Natural killer cell (primary cell): ENCODE data around the gene ZNF419. TPM values are rescaled to one million over a fixed set of nuclear protein-coding genes. Genes with fewer than 3 reads are reported as not detected.
"Not testable (repeated sequence)": the region's sequence is repeated elsewhere in the genome, so short reads cannot be mapped to it uniquely, and the experiment has no call there.

Experiments used
- ATAC-seq, 3 donors: fragments of 150-1000 bp in 2 of 3; fragments of 200-7000 bp in 1 of 3; cut with Tn5 transposase; 1 replicate in 1 of 3; 2 replicates in 2 of 3; pipeline ENCODE4 v1.10.0; 2021; ENCODE audit warnings: mild to moderate bottlenecking in 2 of 3, moderate library complexity in 2 of 3
- DNase-seq, 2 donors: peaks; one replicate each; pipeline versions ENCODE4 v3.0.0 to v3.0.0-alpha.2; 2013 to 2021; ENCODE audit warnings: mixed read lengths in 1 of 2
- H3K27ac ChIP-seq: one replicate; pipeline ENCODE4 v1.5.1; 2013; ENCODE audit warnings: mild to moderate bottlenecking, low read length
- H3K27me3 ChIP-seq: one replicate; pipeline ENCODE4 v1.6.1; 2013; ENCODE audit warnings: low read length; ENCODE audit not compliant: control insufficient read depth, insufficient read depth
- H3K36me3 ChIP-seq: one replicate; pipeline ENCODE4 v1.6.1; 2013; ENCODE audit warnings: low read length; ENCODE audit not compliant: control insufficient read depth, insufficient read depth
- H3K4me1 ChIP-seq: one replicate; pipeline ENCODE4 v1.6.1; 2013; ENCODE audit warnings: low read length; ENCODE audit not compliant: control insufficient read depth, insufficient read depth
- H3K4me3 ChIP-seq: one replicate; pipeline ENCODE4 v1.5.1; 2013; ENCODE audit warnings: low read length
- H3K9me3 ChIP-seq: one replicate; pipeline ENCODE4 v1.6.1; 2013; ENCODE audit warnings: low read length; ENCODE audit not compliant: control insufficient read depth, insufficient read depth
- H3K27ac Mint-ChIP-seq, 2 donors: one replicate each; pipeline ENCODE4 v1.8.0; 2022; ENCODE audit warnings: mild to moderate bottlenecking in 2 of 2, mixed read lengths in 2 of 2, moderate library complexity in 1 of 2
- H3K27me3 Mint-ChIP-seq, 2 donors: one replicate each; pipeline ENCODE4 v1.8.0; 2022; ENCODE audit warnings: low read depth in 2 of 2, mixed read lengths in 2 of 2
- H3K36me3 Mint-ChIP-seq: one replicate; pipeline ENCODE4 v1.8.0; 2022; ENCODE audit warnings: mixed read lengths
- H3K4me1 Mint-ChIP-seq, 2 donors: one replicate each; pipeline ENCODE4 v1.8.0; 2022; ENCODE audit warnings: mixed read lengths in 2 of 2
- H3K4me3 Mint-ChIP-seq: one replicate; pipeline ENCODE4 v1.8.0; 2022; ENCODE audit warnings: mild to moderate bottlenecking, moderate library complexity, mixed read lengths
- H3K9me3 Mint-ChIP-seq, 2 donors: one replicate each; pipeline ENCODE4 v1.8.0; 2022; ENCODE audit warnings: mixed read lengths in 2 of 2
- CTCF ChIP-seq: fragments of 200-600 bp; IDR thresholded peaks from one replicate; pipeline ENCODE4 v1.8.0; 2022; ENCODE audit warnings: antibody characterized with exemption
- WGBS: methylation state at CpG from one replicate; pipeline ENCODE4 v1.1.7; 2013; ENCODE audit warnings: missing lambda C conversion rate; ENCODE audit not compliant: insufficient coverage; 5-methylcytosine and 5-hydroxymethylcytosine counted together
- intact Hi-C: fragments of 100-400 bp; cut with micrococcal nuclease; formaldehyde crosslinking; loops from one replicate; pipeline ENCODE4 v1.14.2; 2022
- total RNA-seq, 4 donors: library from RNA; stranded (reverse); fragments of 120-200 nt in 1 of 4; gene quantifications; one replicate each; pipeline versions ENCODE4 v1.2.3 to v1.2.4, GENCODE V29; 2013 to 2022

ZNF419 gene
- total RNA-seq, 3 donors from 2014 or later (not counting 1 experiment from before 2014, with no cell fraction given), result 5.9 to 11.3 (median 8.5) TPM

GRCh38 chr19:57511484-57511883, 23.9 kb downstream of the ZNF419 start:
- Mint-ChIP-seq H3K36me3 (peaks cover 72% of the 10 kb centered on the region), H3K4me1 (no peaks in the 10 kb centered on the region), H3K27ac (no peak overlapping the region), H3K4me3 (no peak overlapping the region), H3K27me3 (no peaks in the 10 kb centered on the region), H3K9me3 (peaks cover 14 to 37% of the 10 kb centered on the region in 2 donors)
- Histone ChIP-seq H3K9me3 (peaks cover 41% of the 10 kb centered on the region), H3K4me1 (no peaks in the 10 kb centered on the region), H3K27me3 (no peaks in the 10 kb centered on the region), H3K4me3 (no peak overlapping the region), H3K27ac (no peak overlapping the region), H3K36me3 (peaks cover 22% of the 10 kb centered on the region)
- no peak for DNase-seq
- intact Hi-C loops, result no loop called here
- TF ChIP-seq CTCF, result no peak
- ATAC-seq, result no peak

GRCh38 chr19:57512845-57513244, 25.3 kb downstream of the ZNF419 start:
- no peak overlapping the region for H3K4me3 ChIP-seq
- Mint-ChIP-seq H3K4me1 (no peaks in the 10 kb centered on the region), H3K4me3 (no peak overlapping the region), H3K36me3 (peaks cover 64% of the 10 kb centered on the region), H3K27ac (no peak overlapping the region), H3K27me3 (no peaks in the 10 kb centered on the region), H3K9me3 (peaks cover 14 to 37% of the 10 kb centered on the region in 2 donors)
- H3K36me3 ChIP-seq, result peaks cover 14% of the 10 kb centered on the region
- no peak overlapping the region for H3K27ac ChIP-seq
- DNase-seq, result no peak
- intact Hi-C loops, result no loop called here
- no peak for TF ChIP-seq CTCF
- H3K27me3 ChIP-seq, result no peaks in the 10 kb centered on the region
- H3K9me3 ChIP-seq, result peaks cover 31% of the 10 kb centered on the region
- 97% methylated on average over 6 of the region's 6 CpGs for WGBS
- no peaks in the 10 kb centered on the region for H3K4me1 ChIP-seq
- no peak for ATAC-seq

GRCh38 chr19:57515255-57515654, 27.7 kb downstream of the ZNF419 start:
- TF ChIP-seq CTCF, result no peak
- intact Hi-C loops, result loop anchor here (5.0 kb wide), 1 partner anchor 37 kb away; no protein-coding TSS in a partner anchor
- Histone ChIP-seq H3K27ac (no peak overlapping the region), H3K36me3 (peaks cover 13% of the 10 kb centered on the region), H3K4me1 (no peaks in the 10 kb centered on the region), H3K4me3 (no peak overlapping the region), H3K27me3 (no peaks in the 10 kb centered on the region), H3K9me3 (peaks cover 26% of the 10 kb centered on the region)
- Mint-ChIP-seq H3K36me3 (peaks cover 40% of the 10 kb centered on the region), H3K27me3 (no peaks in the 10 kb centered on the region), H3K27ac (no peak overlapping the region), H3K4me1 (no peaks in the 10 kb centered on the region), H3K9me3 (peaks cover 12 to 23% of the 10 kb centered on the region in 2 donors), H3K4me3 (no peak overlapping the region)
- DNase-seq (no peak), ATAC-seq (no peak)
- 77% methylated on average over 5 of the region's 5 CpGs for WGBS

GRCh38 chr19:57518021-57518420, 30.5 kb downstream of the ZNF419 start:
- not testable (repeated sequence) for H3K4me3 ChIP-seq, ATAC-seq, H3K4me1 ChIP-seq, H3K27ac ChIP-seq, H3K4me1 Mint-ChIP-seq, DNase-seq, H3K27me3 ChIP-seq, H3K27me3 Mint-ChIP-seq, H3K27ac Mint-ChIP-seq, H3K4me3 Mint-ChIP-seq
- Mint-ChIP-seq H3K36me3 (peaks cover 27% of the 10 kb centered on the region), H3K9me3 (peaks cover 8 to 13% of the 10 kb centered on the region in 2 donors)
- peaks cover 14% of the 10 kb centered on the region for H3K9me3 ChIP-seq
- WGBS, result 83% methylated on average over 4 of the region's 4 CpGs
- intact Hi-C loops, result loop anchor here (5.0 kb wide), 1 partner anchor 34 kb away; no protein-coding TSS in a partner anchor
- H3K36me3 ChIP-seq, result peaks cover 13% of the 10 kb centered on the region
